K562 (cell line): ENCODE results near the gene FRAT1.
"Not testable (repeated sequence)": the region's sequence is repeated elsewhere in the genome, so short reads cannot be mapped to it uniquely, and the experiment has no call there.

ENCODE experiments used
- CREB1 ChIP-seq, 2 experiments: sonication (generic) in 1 of 2; formaldehyde crosslinking in 1 of 2; IDR thresholded peaks; 2 replicates each; pipeline versions ENCODE4 v1.6.1 to v1.8.0; 2012 to 2022; ENCODE audit warnings: inconsistent platforms in 1 of 2, mild to moderate bottlenecking in 1 of 2, missing genetic modification reagents in 1 of 2, moderate library complexity in 1 of 2
- ZFX ChIP-seq: sonication (generic); formaldehyde crosslinking; IDR thresholded peaks from 2 replicates; pipeline ENCODE4 v1.8.0; 2022; ENCODE audit warnings: mild to moderate bottlenecking, missing genetic modification reagents, moderate library complexity
- ZNF324 ChIP-seq: fragments of 250-450 bp; sonication (Bioruptor Pico); IDR thresholded peaks from 2 replicates; pipeline ENCODE4 v1.4.0; 2020; ENCODE audit warnings: mild to moderate bottlenecking
- TF ChIP-seq, protein P1 (sequence below), 2 experiments: fragments of 450-650 bp in 1 of 2; sonication (generic) in 1 of 2; formaldehyde crosslinking; conservative IDR thresholded peaks; 2 replicates each; pipeline versions ENCODE4 v1.4.0 to v1.8.1; 2020 to 2022; ENCODE audit warnings: mild to moderate bottlenecking in 1 of 2, missing genetic modification reagents in 1 of 2
- TF ChIP-seq, protein P2 (sequence below): fragments of 250-450 bp; sonication (Bioruptor Pico); IDR thresholded peaks from 2 replicates; pipeline ENCODE4 v1.5.0; 2021

- TF ChIP-seq, protein P1, sequence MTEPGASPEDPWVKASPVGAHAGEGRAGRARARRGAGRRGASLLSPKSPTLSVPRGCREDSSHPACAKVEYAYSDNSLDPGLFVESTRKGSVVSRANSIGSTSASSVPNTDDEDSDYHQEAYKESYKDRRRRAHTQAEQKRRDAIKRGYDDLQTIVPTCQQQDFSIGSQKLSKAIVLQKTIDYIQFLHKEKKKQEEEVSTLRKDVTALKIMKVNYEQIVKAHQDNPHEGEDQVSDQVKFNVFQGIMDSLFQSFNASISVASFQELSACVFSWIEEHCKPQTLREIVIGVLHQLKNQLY (CRISPR knock-in tag; conservative IDR thresholded peaks at IDR 0.05), result not testable (repeated sequence)
- TF ChIP-seq ZNF324 (CRISPR knock-in tag); CREB1 (IDR thresholded peaks at IDR 0.05); CREB1 (CRISPR knock-in tag; IDR thresholded peaks at IDR 0.05); ZFX (CRISPR knock-in tag): not testable (repeated sequence)
- TF ChIP-seq, protein P2, sequence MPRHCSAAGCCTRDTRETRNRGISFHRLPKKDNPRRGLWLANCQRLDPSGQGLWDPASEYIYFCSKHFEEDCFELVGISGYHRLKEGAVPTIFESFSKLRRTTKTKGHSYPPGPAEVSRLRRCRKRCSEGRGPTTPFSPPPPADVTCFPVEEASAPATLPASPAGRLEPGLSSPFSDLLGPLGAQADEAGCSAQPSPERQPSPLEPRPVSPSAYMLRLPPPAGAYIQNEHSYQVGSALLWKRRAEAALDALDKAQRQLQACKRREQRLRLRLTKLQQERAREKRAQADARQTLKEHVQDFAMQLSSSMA, result not testable (repeated sequence)
These were observed 24.6 kb downstream of the FRAT1 start for GRCh38 chr10:97343664-97344063.
